ENCODE results near the gene LRRTM4. TPM values are rescaled to one million over a fixed set of nuclear protein-coding genes. Genes with fewer than 3 reads are reported as not detected.

Gene LRRTM4
- total and polyA plus RNA-seq, 10 of the 15 experiments (the other 5 are each of a cell fraction or from before 2014, with no cell fraction given), result 0.01 to 1.0 TPM; not detected in 8

- Histone ChIP-seq H3K4me1 (ENCODE audit: control insufficient read depth, insufficient read depth, low read length) (no peaks in the 10 kb centered on the region), H3K27me3 (replicated peaks in 1 of 2; ENCODE audit: control insufficient read depth in 2 of 2, insufficient read depth in 2 of 2, low read length in 1 of 2) (no peaks in the 10 kb centered on the region), H3K9me3 (replicated peaks; ENCODE audit: control insufficient read depth, insufficient read depth, low read length) (no peaks in the 10 kb centered on the region), H3K27ac (ENCODE audit: control insufficient read depth, insufficient read depth) (no peak overlapping the region), H3K4me2 (ENCODE audit: control insufficient read depth, insufficient read depth) (no peak overlapping the region), H3K36me3 (ENCODE audit: control insufficient read depth in 2 of 2, insufficient read depth in 2 of 2, low read length in 1 of 2) (no peaks in the 10 kb centered on the region), H3K79me2 (ENCODE audit: control insufficient read depth, insufficient read depth, low read length) (no peaks in the 10 kb centered on the region), H3K4me3 (no peak overlapping the region), H4K20me1 (ENCODE audit: control insufficient read depth, insufficient read depth) (no peaks in the 10 kb centered on the region), H3K9ac (ENCODE audit: control insufficient read depth, insufficient read depth, low read length) (no peak overlapping the region), H2AFZ (ENCODE audit: control insufficient read depth, low read depth, low read length) (no peak overlapping the region)
- BruUV-seq (replicated peaks), result no TSS peak
- intact Hi-C loops (cut with micrococcal nuclease; ENCODE audit: unreplicated experiment) (no loop called here), in situ Hi-C loops (cut with MboI) (no loop called here)
- DNase-seq (ENCODE audit: low read depth, low spot score) (no peak), FAIRE-seq (no peak), ATAC-seq (no peak)
- TF ChIP-seq FOXK2 (IDR thresholded peaks at IDR 0.05) (no peak), SMC3 (IDR thresholded peaks at IDR 0.05; ENCODE audit: borderline replicate concordance, low read length) (no peak), IKZF1 (conservative IDR thresholded peaks at IDR 0.05) (no peak), CREM (IDR thresholded peaks at IDR 0.05; ENCODE audit: low read depth) (no peak), NKRF (conservative IDR thresholded peaks at IDR 0.05) (no peak), ZNF274 (IDR thresholded peaks at IDR 0.05; ENCODE audit: insufficient read depth, insufficient read length) (no peak)
- ChIA-PET POLR2A (no interaction called here), RAD21 (ENCODE audit: unreplicated experiment) (no interaction called here), SMC1A (ENCODE audit: uncharacterized antibody, unreplicated experiment) (interaction anchor here (1.2 kb wide), 1 partner anchor 29 kb away, joined by 3 read pairs; no protein-coding TSS in a partner anchor), CTCF (interaction anchor here (0.7 to 1.2 kb wide), 2 partner anchors 269 to 924 kb away, joined by 3 read pairs; no protein-coding TSS in a partner anchor)
- 68% methylated on average over 1 of the region's 1 CpG for WGBS (ENCODE audit: insufficient coverage, insufficient replicate concordance, low lambda C conversion rate, missing lambda C conversion rate)
Measured at GRCh38 chr2:77508511-77508910, 13.7 kb downstream of the LRRTM4 start.

GRCh38 chr2:77507657-77508056 lies 14.5 kb downstream of the LRRTM4 start:
- SMC1A ChIA-PET (ENCODE audit: uncharacterized antibody, unreplicated experiment), result interaction anchor here (1.2 kb wide), 1 partner anchor 28 kb away, joined by 3 read pairs; no protein-coding TSS in a partner anchor
- TF ChIP-seq CEBPB (IDR thresholded peaks at IDR 0.05; ENCODE audit: borderline replicate concordance in 1 of 2, low read depth in 2 of 2, low read length in 2 of 2), result no peak
- TF ChIP-seq POLR2AphosphoS2 (IDR thresholded peaks at IDR 0.05; ENCODE audit: low read depth, low read length), result no peak
- TF ChIP-seq ZNF687 (IDR thresholded peaks at IDR 0.05), result no peak
- TF ChIP-seq CTCF (IDR thresholded peaks at IDR 0.05 in 2 of 3, conservative IDR thresholded peaks at IDR 0.05 in 1 of 3; ENCODE audit: control insufficient read depth in 2 of 3, extremely low read depth in 1 of 3, insufficient read depth in 1 of 3, low read depth in 3 of 3, low read length in 3 of 3), result no peak
- Histone ChIP-seq H3K4me2 (ENCODE audit: control insufficient read depth, insufficient read depth) (no peak overlapping the region), H3K79me2 (ENCODE audit: control insufficient read depth, insufficient read depth, low read length) (no peaks in the 10 kb centered on the region), H2AFZ (ENCODE audit: control insufficient read depth, low read depth, low read length) (no peak overlapping the region), H3K9ac (ENCODE audit: control insufficient read depth, insufficient read depth, low read length) (no peak overlapping the region), H3K36me3 (ENCODE audit: control insufficient read depth in 2 of 2, insufficient read depth in 2 of 2, low read length in 1 of 2) (no peaks in the 10 kb centered on the region), H3K9me3 (replicated peaks; ENCODE audit: control insufficient read depth, insufficient read depth, low read length) (no peaks in the 10 kb centered on the region), H3K27ac (ENCODE audit: control insufficient read depth, insufficient read depth) (no peak overlapping the region), H4K20me1 (ENCODE audit: control insufficient read depth, insufficient read depth) (no peaks in the 10 kb centered on the region), H3K4me3 (no peak overlapping the region), H3K27me3 (replicated peaks in 1 of 2; ENCODE audit: control insufficient read depth in 2 of 2, insufficient read depth in 2 of 2, low read length in 1 of 2) (no peaks in the 10 kb centered on the region), H3K4me1 (ENCODE audit: control insufficient read depth, insufficient read depth, low read length) (no peaks in the 10 kb centered on the region)
- BruUV-seq (replicated peaks), result no TSS peak
- in situ Hi-C loops (cut with MboI), result no loop called here
- FAIRE-seq (no peak), DNase-seq (ENCODE audit: low read depth, low spot score) (no peak), ATAC-seq (no peak)
- CTCF ChIA-PET, result interaction anchor here (1.2 kb wide), 1 partner anchor 925 kb away, joined by 3 read pairs; no protein-coding TSS in a partner anchor
- WGBS (ENCODE audit: insufficient coverage, insufficient replicate concordance, low lambda C conversion rate, missing lambda C conversion rate), result 1% methylated on average over 6 of the region's 6 CpGs
- intact Hi-C loops (cut with micrococcal nuclease; ENCODE audit: unreplicated experiment), result no loop called here
- RAD21 ChIA-PET (ENCODE audit: unreplicated experiment), result no interaction called here
- POLR2A ChIA-PET, result no interaction called here

Data from GM12878 (cell line).